ENCODE results near the gene CEP95.
"Not testable (repeated sequence)": the region's sequence is repeated elsewhere in the genome, so short reads cannot be mapped to it uniquely, and the experiment has no call there.

Gene CEP95

GRCh38 chr17:64572682-64573154 is 65.9 kb downstream of the CEP95 start:
- DNase-seq (ENCODE audit: extremely low read depth, low read depth): no peak
- TF ChIP-seq CTCF (IDR thresholded peaks at IDR 0.05; ENCODE audit: low read depth, low read length): no peak

- DNase-seq (ENCODE audit: extremely low read depth, low read depth): no peak
- no peak for TF ChIP-seq CTCF (IDR thresholded peaks at IDR 0.05; ENCODE audit: low read depth, low read length)
Measured at GRCh38 chr17:64573214-64573613, 66.4 kb downstream of the CEP95 start.

- no peak for DNase-seq (ENCODE audit: extremely low read depth, low read depth)
- no peak for TF ChIP-seq CTCF (IDR thresholded peaks at IDR 0.05; ENCODE audit: low read depth, low read length)
Measured at GRCh38 chr17:64574646-64575045, 67.9 kb downstream of the CEP95 start.

GRCh38 chr17:64575431-64575830 is 68.7 kb downstream of the CEP95 start:
- TF ChIP-seq CTCF (IDR thresholded peaks at IDR 0.05; ENCODE audit: low read depth, low read length): no peak
- no peak for DNase-seq (ENCODE audit: extremely low read depth, low read depth)

- DNase-seq (ENCODE audit: extremely low read depth, low read depth): not testable (repeated sequence)
Measured at GRCh38 chr17:64577025-64577424, 70.2 kb downstream of the CEP95 start.

GRCh38 chr17:64579917-64580316 is 73.1 kb downstream of the CEP95 start:
- DNase-seq (ENCODE audit: extremely low read depth, low read depth): no peak
- no peak for TF ChIP-seq CTCF (IDR thresholded peaks at IDR 0.05; ENCODE audit: low read depth, low read length)

- DNase-seq (ENCODE audit: extremely low read depth, low read depth): no peak
- TF ChIP-seq CTCF (IDR thresholded peaks at IDR 0.05; ENCODE audit: low read depth, low read length): no peak
Measured at GRCh38 chr17:64580384-64581315, 73.9 kb downstream of the CEP95 start.
